Stimulated activated CD8-positive, alpha-beta memory T cell treated with anti-CD3 and anti-CD28 coated beads, Interleukin-4, amount 100 ng/mL, for 4 hours (primary cell): ENCODE measurements around the gene SLC39A11.
"Not testable (repeated sequence)": the region's sequence is repeated elsewhere in the genome, so short reads cannot be mapped to it uniquely, and the experiment has no call there.

Source experiments
- DNase-seq, 2 donors: peaks; one replicate each; pipeline ENCODE4 v3.0.0-alpha.2; 2020; ENCODE audit warnings: low read depth in 2 of 2, low spot score in 1 of 2

The SLC39A11 gene

DNA sequence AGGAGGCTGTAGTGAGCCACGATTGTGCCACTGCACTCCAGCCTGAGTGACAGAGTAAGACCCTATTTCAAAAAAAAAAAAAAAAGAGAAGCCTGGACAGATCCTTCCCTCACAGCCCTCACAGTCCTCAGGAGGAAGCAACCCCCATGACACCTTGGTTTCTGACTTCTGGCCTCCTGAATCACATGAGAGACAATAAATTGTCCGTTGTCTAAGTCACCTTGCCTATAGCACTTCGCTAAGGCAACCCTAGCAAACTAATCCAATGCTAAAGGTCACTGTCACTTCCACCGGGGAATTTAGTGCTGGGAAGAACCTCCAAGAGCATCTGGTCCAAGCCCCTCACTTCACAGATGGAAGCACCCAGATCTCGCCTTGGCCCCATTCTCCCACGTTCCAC, 18.9 kb upstream of the SLC39A11 start:
- no peak for DNase-seq

DNA sequence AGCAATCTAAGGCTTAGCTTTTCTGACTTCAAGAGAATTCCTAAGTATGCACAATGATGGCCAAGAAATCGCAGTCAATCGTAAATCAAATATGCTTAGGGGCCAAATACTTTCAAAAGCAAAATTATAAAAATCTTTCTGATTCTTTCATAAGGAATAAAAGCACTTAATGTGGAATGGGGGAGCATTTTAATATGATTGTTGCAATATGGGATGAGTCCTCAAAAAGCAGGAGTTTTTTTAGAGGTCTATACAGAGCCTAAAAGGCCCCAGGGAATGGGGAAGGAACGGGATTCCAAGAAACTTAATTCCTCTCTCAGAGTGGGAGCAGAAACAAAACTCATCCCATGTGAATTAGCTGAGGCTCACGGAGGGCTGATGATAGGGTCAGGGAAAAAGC, 14.7 kb upstream of the SLC39A11 start:
- DNase-seq: no peak

DNA sequence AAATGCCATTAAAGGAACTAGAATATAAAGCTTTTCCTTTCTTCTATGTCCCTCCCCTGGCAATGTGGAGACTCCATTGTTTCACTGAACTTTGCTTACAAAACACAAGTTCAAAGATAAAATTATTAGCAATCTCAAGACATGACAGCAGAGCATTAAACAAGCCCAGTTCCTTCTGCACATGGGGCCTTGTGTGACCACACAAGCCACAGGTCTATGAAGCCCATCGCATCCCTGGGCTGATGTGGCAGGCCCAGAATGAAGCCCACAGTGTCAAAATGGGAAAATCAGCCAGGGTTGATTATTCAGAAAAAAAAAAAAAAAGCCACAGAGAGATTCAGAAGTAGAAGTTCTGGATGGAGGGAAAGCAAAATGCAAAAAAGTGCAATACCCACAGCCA, 12.9 kb upstream of the SLC39A11 start:
- no peak for DNase-seq

DNA sequence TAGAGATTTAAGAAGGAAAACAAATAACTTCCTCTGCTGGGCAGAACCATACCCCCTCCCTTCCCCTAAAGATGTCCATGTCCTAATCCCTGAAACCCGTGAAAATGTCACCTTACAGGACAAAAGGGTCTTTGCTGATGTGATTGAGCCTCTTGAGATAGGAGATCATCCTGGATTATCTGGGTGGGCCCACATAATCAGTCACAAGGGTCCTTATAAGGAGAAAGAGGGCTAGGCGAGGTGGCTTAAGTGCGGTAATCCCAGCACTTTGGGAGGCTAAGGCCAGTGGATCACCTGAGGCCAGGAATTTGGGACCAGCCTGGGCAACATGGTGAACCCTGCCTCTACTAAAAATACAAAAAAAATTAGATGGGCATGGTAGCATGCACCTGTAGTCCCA, 12.0 kb upstream of the SLC39A11 start:
- no peak for DNase-seq

DNA sequence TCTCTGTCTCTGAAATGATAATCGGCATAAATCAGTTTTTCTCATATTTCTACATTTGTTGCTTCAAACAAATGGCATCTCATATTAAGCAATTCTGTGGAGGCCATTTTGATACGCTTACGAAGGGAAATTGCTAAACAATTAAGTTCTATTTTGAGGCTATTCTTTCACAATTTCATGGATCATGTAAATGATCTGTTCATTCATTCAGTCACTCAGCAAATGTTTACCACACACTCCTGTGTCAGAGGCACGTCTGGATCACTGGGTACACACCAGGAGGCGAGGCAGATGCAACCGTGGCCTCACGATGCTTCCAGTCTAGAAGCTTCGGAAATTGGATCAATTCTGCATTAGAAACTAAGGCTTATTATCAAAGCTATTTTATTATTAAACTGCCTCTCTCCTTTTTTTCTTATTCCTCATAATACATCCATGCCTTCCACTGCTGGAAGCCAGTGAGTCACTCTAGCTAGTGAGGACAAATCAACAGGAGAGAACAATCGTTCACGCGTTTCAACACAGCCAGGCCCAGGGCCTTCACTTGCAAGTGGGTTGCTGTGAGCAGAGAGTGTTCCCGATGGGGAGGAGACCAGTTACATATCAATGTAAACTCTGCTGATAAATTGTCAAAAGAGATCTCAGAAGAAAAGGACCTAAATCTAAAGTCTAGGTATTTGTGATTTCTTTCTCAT, 11.3 kb upstream of the SLC39A11 start:
- no peak for DNase-seq

DNA sequence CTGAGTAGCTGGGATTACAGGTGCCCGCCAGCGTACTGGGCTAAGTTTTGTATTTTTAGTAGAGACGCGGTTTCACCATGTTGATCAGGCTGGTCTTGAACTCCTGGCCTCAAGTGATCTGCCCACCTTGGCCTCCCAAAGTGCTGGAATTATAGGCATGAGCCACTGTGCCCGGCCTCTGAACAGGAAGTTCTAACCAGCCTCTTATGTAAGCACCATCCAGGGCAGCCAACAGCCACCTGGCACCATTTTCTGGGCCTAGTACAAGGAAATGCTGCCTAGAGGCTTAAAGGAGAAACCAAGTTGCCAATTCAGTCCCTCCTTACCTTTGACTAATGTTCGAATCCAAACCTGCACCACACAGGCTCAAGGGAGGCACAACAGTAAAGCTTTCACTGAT, 8.5 kb upstream of the SLC39A11 start:
- DNase-seq: no peak

DNA sequence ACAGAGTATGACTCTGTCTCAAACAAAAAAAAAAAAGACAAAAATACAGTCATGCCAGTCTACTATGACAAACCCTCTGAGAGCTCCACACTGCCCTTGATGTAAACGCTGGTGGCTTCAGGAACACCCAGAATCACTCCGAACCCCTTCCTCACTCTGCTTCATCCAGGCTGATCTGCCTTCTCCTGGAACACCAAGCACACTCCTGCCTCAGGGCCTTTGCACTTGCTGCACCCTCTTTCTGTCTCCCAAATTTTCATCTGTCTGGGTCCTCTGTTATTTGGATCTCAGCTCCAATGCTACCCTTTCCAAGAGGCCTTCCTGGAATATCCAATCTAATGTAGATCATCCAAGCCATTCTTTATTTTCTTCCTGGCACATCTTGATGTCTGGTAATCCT, 7.9 kb upstream of the SLC39A11 start:
- no peak for DNase-seq

DNA sequence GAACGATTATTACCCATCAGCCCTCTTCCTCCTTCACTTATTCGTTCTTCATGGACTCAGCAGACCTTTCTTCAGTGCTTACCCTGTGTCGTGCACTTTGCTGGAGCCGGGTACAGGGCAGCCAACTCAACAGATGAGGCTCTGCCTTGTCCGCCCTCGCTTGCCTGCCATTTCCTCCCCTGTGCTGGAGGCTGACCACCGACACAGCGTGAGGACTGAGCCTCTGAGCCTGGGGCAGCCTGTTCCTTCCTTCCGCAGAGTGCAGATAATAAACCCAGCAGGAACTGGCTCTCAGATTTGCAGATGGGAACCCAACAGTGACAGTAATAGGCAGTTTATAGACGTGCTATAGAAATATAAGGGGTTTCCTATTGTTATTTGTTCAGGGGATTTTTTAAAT, 7.0 kb upstream of the SLC39A11 start:
- no peak for DNase-seq

DNA sequence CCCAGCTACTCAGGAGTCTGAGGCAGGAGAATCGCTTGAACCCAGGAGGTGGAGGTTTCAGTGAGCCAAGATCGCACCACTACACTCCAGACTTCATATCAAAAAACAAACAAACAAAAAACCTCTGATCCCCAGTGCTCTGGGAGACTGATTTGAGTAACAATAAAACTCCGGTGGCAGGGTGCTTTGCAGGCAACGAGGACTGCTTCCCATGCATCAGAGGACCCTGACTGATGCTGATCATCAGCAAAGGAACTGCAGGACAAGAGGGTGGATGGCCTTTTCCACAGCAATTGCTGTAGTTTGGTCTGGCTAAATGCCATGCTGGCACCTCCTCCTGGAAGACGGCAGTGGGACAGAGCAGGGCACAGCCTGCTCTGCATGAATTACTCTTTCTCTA, 6.4 kb upstream of the SLC39A11 start:
- DNase-seq: no peak

DNA sequence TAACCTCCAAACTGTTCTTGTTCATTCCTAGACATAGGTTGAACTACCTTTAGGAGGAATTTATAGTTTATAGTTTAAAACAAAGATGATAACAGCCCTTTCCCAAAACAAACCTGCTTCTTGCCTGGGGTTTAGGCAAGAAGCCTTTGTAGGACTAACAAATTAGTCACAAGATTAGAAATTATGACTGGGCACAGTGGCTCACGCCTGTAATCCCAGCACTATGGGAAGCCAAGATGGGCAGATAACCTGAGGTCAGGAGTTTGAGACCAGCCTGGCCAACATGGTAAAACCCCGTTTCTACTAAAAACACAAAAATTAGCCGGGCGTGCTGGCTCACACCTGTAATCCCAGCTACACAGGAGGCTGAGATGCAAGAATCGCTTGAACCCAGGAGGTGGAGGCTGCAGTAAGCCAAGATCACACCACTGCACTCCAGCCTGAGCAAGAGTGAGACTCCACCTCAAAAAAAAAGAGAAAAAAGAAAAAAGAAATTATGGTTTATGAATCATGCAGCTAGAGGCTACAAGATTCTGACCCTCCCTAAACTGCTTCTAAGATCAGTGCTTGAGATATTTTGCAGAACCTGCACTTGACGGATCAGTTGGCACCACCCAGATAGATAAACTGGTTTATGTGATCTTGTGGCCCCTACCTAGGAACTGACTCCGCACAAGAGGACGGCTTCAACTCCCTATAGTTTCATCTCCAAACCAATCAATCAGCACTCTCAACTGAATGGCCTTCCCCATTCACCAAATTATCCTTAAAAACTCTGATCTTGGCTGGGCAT, 5.7 kb upstream of the SLC39A11 start:
- not testable (repeated sequence) for DNase-seq

DNA sequence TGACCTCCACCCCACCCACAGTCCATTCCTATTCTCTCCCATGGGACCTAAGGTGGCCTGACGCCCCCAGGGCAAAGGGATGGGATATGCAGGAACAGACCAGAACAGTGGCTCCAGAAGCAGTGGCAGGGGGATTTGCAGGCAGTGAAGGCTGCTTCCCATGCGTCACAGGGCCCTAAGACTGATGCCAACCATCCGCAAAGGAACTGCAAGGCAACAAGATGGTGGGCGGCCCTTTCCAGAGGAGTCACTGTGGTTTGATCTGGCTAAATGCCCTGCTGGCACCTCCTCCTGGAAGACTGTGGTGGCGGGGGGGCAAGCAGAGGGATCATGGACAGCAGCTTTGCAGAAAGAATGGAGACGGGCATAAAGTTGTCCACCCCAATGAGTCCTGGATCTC, 4.4 kb upstream of the SLC39A11 start:
- DNase-seq: no peak

DNA sequence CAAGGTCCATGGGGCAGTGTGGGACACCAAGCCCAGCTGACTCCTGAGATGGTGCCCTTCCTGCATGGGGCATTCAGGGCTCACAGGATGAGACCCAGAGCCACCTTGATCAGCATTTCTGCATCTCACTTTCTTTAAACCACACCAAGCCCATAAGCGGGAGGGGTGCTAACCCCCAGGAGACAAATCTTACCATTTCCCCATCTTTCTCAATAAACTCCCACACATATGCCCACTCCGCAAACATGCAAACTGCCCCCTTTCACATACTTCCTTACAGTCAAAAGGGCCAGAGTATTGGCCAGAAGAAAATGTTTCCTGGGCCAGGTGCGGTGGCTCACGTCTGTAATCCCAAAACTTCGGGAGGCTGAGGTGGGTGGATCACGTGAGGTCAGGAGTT, 3.7 kb upstream of the SLC39A11 start:
- DNase-seq: no peak

DNA sequence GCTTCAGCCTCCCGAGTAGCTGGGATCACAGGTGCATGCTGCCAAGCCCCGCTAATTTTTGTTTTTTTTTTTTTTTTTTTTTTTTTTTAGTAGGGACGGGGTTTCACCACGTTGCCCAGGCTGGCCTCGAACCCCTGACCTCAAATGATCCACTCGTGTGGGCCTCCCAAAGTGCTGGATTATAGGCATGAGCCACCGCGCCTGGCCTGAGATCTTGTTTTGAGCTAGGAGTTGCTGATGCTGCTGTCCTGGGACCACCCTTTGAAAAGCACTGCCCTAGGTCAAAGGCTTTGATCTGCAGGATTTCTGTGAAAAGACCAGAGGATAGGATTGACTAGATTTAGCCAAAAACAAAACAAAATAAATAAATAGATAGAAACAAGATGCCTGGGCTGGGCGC, 798 bp upstream of the SLC39A11 start:
- DNase-seq: no peak

DNA sequence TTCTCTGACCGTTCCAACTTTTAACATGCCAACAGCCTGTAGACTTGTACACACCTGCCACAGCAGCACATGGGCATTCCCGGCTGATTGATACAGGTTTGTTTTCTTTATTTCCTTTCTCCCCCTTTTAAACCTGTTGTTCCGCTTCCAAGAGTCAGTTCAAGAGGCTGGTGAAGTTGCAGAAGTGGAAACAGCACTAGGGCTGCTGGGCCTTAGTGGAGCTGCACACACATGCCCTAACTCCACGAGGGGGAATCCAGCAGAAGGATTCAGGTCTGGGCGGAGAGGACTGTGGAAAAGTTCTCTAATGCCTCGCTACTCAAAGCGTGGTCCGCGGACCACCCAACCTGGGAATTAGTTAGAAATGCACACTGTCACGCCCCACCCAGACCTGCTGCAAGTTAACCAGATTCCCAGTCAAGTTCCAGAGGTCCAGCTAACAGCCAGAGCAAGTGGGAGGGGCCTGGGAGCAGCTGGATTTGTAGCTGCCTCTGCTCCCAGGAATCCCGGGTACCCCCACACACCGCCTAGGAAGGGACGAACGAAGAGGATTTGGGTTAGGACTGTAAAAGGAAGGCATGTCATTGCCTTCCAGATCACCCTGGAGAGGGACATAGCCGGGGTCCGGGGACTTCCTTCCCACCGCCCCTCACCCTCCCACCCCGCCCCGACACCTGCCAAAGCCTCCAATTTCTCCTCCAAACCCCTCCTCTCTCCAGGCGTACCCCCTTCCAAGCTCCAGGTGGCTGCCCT, 542 bp downstream of the SLC39A11 start:
- no peak for DNase-seq

DNA sequence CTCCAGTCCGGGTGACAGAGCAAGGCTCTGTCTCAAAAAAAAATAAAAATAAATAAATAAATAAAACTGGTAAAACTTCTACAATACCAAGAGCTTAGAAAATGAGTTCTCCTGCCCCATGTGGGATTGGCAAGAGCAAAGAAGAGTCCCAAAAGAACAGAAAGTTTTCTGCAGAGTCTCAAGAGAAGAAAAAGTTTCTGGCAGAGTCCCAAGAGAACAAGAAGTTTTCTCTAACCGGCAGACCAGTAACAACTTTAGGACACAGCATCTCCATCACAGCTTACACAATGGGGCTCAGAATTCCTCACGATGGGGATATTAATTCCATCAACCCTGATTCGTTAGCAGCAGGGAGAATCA, 1.1 kb downstream of the SLC39A11 start:
- no peak for DNase-seq

DNA sequence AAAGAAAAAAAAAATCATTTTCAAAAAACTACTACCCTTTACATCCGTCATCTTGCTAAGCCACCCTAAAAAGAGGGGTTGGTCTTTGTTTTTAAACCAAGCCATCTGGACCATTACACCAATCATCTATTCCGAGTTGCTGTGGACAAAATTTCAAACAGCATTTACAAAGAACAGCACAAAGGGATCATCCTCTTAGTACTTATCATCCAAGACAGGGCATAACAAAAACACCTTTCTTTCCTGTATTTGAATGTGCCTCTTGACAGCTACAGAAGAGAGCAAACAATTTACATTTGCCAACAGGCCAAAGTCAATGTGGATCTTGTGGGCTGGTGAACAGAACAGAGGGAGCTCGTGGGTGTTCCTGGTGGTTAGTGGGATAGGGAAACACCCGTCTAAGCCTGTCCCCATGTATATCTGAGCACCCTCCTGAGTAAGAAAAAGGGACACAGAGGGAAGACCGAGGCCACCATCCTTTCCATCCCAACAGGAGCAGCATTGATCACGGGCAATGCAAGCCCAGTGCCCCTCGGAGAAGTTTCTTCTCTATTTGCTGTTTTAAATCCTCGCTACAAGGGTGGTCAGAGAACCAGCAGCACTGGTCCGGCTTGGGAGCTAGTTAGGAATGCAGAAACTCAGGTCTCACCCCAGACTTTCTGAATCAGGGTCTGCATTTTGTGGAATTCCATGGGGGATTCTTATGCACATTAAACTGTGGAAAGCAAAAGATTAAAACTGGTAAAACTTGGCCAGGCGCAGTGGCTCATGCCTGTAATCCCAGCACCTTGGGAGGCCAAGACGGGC, 1.9 kb downstream of the SLC39A11 start:
- DNase-seq: no peak

DNA sequence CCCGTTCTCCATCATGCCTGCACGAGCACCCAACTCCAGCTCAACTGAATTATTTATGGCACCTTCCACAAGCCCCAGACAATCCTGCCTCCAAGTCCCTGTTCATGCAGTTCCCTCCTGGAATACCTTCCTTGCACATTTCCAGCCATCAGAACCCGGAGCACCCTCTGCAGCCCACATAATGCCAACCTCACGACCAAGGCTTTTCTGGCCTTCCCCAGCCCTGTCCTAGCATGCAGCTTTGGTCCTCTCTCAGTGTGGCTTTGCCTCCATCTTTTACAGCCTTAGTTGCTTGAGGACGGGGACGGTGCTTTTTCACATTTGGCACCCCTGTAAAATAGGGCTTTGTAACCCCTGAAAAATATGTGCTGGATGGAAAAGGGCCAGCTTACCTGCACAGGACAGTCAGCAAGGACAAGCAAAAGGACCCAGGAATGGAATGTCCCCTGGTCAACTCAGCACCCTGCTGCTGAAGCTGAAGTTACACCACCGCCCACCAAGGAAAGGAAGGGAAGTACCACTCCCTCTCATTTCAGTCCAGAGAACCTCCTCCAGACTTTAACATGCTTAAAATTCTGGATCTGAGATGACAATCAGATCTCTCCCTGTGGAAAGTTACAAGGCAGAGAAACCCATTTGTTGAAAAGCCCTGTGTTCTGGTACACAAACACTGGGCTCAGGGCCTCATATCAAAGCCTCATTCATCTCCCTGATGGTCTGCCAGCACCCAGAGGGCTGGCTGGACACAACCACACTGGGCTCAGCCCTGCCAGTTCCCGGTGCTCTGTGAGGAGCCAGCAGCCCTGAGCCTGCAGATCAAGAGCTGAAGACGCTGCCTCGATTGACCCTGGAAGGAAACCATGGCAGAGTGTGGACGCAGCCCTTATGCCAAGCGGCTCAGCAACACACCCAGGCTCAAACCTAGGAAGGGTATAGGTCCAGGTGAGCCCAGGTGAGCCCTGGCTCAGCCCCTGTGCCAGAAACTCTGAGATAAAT, 2.9 kb downstream of the SLC39A11 start:
- DNase-seq: no peak

DNA sequence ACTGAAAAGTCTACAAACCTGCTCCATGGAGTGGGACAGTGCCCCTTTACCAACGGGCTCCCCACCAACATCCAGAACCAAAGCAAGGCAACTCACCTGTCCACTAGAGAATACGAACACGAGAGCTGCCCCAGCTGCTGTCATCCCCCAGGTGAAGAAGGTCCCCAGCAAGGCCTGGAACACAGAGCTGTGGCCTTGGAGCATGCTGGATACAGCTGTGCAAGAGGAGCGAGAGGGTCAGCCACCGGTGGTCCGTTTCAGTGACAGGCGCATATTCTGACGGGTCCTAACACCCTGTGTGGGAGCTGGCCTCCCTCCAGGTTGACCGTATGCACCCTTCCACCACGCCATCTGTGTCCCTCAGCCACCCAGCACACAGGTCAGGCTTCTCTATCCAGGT, 3.9 kb downstream of the SLC39A11 start:
- no peak for DNase-seq

DNA sequence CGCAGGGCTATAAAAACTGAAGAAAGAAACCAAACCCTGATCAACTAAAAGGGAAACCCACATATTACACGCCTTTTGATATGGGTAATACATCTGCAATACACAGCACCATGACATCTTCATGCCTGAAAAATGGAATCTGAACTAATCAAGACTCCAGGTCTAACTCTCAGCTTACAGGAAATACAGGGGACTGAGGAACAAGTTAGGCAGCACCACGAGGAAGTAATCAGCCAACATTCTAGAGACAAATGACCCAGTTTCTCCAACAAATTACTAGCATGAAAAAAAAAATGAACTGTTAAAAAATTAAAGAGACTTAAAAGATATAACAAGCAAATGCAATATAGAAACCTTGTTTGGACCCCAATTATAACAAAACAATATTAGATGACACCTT, 9.1 kb downstream of the SLC39A11 start:
- DNase-seq: no peak

DNA sequence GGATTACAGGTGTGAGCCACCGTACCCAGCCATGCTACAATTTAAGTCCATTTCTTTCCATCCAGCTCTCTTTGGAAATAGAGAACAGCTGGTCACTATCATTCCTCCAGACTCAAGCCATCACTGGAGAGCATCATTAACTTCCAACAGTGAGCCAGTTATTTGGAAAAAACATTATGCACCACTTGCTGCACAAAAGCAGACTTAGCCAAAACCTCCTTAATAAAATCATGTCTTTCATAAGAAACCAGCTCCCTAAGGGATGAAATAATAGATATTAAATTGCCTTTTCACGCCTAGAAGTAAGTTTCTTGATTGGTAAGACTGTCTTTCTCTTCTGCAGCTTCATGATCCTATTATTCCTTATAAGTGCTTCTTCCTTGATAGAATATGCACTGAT, 17.9 kb downstream of the SLC39A11 start:
- DNase-seq: no peak
